ENCODE data around the gene CLMN. TPM values are rescaled to one million over a fixed set of nuclear protein-coding genes. Genes with fewer than 3 reads are reported as not detected.

CLMN gene
- total and polyA plus RNA-seq, 2 experiments from 2014 or later = 3.2 to 5.7 TPM

- DNase-seq (ENCODE audit: low spot score) = no peak
- peaks cover 4% of the 10 kb centered on the region; the same call in 2 of the 3 replicates for H3K36me3 Mint-ChIP-seq (ENCODE audit: low read depth)
- H3K4me3 Mint-ChIP-seq = no peak overlapping the region
These were observed 128.9 kb downstream of the CLMN start for GRCh38 chr14:95190857-95191256.

More at GRCh38 chr14:95190857-95191256, 128.9 kb downstream of the CLMN start:
- peaks cover 3% of the 10 kb centered on the region for H3K27me3 Mint-ChIP-seq (ENCODE audit: insufficient read depth, low read depth, poor library complexity)
- no peaks in the 10 kb centered on the region for H3F3A ChIP-seq (replicated peaks; ENCODE audit: low read depth)
- no peaks in the 10 kb centered on the region for H3K27me3 ChIP-seq (ENCODE audit: insufficient read depth)
- H4K20me1 ChIP-seq (replicated peaks; ENCODE audit: insufficient read depth) = no peaks in the 10 kb centered on the region
- peaks cover 4% of the 10 kb centered on the region; the same call in 1 of the 2 replicates for H3K36me3 ChIP-seq (ENCODE audit: insufficient read depth)
- no peaks in the 10 kb centered on the region for H3K4me1 ChIP-seq (ENCODE audit: insufficient read depth)
- H3K4me2 ChIP-seq = no peak overlapping the region
- no peak overlapping the region for H3K27ac Mint-ChIP-seq
- no peak for TF ChIP-seq CREB1 (CRISPR knock-in tag; IDR thresholded peaks at IDR 0.05; ENCODE audit: low read depth)
- no peak for TF ChIP-seq EZH2 (IDR thresholded peaks at IDR 0.05; ENCODE audit: low read depth, unreplicated experiment)
- no peak for TF ChIP-seq REST (IDR thresholded peaks at IDR 0.05; ENCODE audit: unreplicated experiment)
- TF ChIP-seq JUNB (IDR thresholded peaks at IDR 0.05; ENCODE audit: unreplicated experiment) = no peak
- no peak for TF ChIP-seq ZNF114 (CRISPR knock-in tag; IDR thresholded peaks at IDR 0.05)
- TF ChIP-seq ZNF331 (CRISPR knock-in tag; IDR thresholded peaks at IDR 0.05; ENCODE audit: low read depth) = no peak
- no peak for TF ChIP-seq POLR2AphosphoS5 (IDR thresholded peaks at IDR 0.05; ENCODE audit: low read depth)
- TF ChIP-seq EZH2phosphoT487 (IDR thresholded peaks at IDR 0.05; ENCODE audit: unreplicated experiment) = no peak
- no peak for TF ChIP-seq CTCF (conservative IDR thresholded peaks at IDR 0.05; ENCODE audit: low read depth in 2 of 2)
- no peak for TF ChIP-seq STAT1 (IDR thresholded peaks at IDR 0.05; ENCODE audit: unreplicated experiment)
- TF ChIP-seq, protein P1, sequence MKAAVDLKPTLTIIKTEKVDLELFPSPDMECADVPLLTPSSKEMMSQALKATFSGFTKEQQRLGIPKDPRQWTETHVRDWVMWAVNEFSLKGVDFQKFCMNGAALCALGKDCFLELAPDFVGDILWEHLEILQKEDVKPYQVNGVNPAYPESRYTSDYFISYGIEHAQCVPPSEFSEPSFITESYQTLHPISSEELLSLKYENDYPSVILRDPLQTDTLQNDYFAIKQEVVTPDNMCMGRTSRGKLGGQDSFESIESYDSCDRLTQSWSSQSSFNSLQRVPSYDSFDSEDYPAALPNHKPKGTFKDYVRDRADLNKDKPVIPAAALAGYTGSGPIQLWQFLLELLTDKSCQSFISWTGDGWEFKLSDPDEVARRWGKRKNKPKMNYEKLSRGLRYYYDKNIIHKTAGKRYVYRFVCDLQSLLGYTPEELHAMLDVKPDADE (IDR thresholded peaks at IDR 0.05) = no peak
- TF ChIP-seq, protein P2, sequence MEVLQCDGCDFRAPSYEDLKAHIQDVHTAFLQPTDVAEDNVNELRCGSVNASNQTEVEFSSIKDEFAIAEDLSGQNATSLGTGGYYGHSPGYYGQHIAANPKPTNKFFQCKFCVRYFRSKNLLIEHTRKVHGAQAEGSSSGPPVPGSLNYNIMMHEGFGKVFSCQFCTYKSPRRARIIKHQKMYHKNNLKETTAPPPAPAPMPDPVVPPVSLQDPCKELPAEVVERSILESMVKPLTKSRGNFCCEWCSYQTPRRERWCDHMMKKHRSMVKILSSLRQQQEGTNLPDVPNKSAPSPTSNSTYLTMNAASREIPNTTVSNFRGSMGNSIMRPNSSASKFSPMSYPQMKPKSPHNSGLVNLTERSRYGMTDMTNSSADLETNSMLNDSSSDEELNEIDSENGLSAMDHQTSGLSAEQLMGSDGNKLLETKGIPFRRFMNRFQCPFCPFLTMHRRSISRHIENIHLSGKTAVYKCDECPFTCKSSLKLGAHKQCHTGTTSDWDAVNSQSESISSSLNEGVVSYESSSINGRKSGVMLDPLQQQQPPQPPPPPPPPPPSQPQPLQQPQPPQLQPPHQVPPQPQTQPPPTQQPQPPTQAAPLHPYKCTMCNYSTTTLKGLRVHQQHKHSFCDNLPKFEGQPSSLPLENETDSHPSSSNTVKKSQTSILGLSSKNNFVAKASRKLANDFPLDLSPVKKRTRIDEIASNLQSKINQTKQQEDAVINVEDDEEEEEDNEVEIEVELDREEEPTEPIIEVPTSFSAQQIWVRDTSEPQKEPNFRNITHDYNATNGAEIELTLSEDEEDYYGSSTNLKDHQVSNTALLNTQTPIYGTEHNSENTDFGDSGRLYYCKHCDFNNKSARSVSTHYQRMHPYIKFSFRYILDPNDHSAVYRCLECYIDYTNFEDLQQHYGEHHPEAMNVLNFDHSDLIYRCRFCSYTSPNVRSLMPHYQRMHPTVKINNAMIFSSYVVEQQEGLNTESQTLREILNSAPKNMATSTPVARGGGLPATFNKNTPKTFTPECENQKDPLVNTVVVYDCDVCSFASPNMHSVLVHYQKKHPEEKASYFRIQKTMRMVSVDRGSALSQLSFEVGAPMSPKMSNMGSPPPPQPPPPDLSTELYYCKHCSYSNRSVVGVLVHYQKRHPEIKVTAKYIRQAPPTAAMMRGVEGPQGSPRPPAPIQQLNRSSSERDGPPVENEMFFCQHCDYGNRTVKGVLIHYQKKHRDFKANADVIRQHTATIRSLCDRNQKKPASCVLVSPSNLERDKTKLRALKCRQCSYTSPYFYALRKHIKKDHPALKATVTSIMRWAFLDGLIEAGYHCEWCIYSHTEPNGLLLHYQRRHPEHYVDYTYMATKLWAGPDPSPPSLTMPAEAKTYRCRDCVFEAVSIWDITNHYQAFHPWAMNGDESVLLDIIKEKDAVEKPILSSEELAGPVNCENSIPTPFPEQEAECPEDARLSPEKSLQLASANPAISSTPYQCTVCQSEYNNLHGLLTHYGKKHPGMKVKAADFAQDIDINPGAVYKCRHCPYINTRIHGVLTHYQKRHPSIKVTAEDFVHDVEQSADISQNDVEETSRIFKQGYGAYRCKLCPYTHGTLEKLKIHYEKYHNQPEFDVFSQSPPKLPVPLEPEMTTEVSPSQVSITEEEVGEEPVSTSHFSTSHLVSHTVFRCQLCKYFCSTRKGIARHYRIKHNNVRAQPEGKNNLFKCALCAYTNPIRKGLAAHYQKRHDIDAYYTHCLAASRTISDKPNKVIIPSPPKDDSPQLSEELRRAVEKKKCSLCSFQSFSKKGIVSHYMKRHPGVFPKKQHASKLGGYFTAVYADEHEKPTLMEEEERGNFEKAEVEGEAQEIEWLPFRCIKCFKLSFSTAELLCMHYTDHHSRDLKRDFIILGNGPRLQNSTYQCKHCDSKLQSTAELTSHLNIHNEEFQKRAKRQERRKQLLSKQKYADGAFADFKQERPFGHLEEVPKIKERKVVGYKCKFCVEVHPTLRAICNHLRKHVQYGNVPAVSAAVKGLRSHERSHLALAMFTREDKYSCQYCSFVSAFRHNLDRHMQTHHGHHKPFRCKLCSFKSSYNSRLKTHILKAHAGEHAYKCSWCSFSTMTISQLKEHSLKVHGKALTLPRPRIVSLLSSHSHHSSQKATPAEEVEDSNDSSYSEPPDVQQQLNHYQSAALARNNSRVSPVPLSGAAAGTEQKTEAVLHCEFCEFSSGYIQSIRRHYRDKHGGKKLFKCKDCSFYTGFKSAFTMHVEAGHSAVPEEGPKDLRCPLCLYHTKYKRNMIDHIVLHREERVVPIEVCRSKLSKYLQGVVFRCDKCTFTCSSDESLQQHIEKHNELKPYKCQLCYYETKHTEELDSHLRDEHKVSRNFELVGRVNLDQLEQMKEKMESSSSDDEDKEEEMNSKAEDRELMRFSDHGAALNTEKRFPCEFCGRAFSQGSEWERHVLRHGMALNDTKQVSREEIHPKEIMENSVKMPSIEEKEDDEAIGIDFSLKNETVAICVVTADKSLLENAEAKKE (CRISPR knock-in tag; IDR thresholded peaks at IDR 0.05) = no peak
- TF ChIP-seq NANOG (IDR thresholded peaks at IDR 0.05; ENCODE audit: borderline replicate concordance) = no peak
- no peak overlapping the region for H3K27ac ChIP-seq (ENCODE audit: low read depth)
- H3K79me2 ChIP-seq (replicated peaks; ENCODE audit: insufficient read depth) = no peaks in the 10 kb centered on the region
- H3K4me1 Mint-ChIP-seq = peaks cover 7% of the 10 kb centered on the region; the same call in 2 of the 3 replicates
- ATAC-seq = no peak
- H2AFZ ChIP-seq = no peak overlapping the region
- H3K9me3 Mint-ChIP-seq = peaks cover 16% of the 10 kb centered on the region; the same call in 2 of the 3 replicates
- no peak overlapping the region for H3K4me3 ChIP-seq
- H3K9me2 ChIP-seq (ENCODE audit: insufficient read depth) = no peaks in the 10 kb centered on the region; the same call in 1 of the 2 replicates
